Activated naive CD8-positive, alpha-beta T cell treated with anti-CD3 and anti-CD28 coated beads for 36 hours (primary cell): Measurements from ENCODE around the gene SMYD3. TPM values are rescaled to one million over a fixed set of nuclear protein-coding genes. Genes with fewer than 3 reads are reported as not detected.
"Not testable (repeated sequence)": the region's sequence is repeated elsewhere in the genome, so short reads cannot be mapped to it uniquely, and the experiment has no call there.

Experiments used
- DNase-seq: peaks from one replicate; pipeline ENCODE4 v3.0.0; 2021
- H3K27ac Mint-ChIP-seq: one replicate; pipeline ENCODE4 v1.8.0; 2022; ENCODE audit warnings: mild to moderate bottlenecking, moderate library complexity, mixed read lengths
- H3K27me3 Mint-ChIP-seq: one replicate; pipeline ENCODE4 v1.8.0; 2022; ENCODE audit warnings: mild to moderate bottlenecking, mixed read lengths
- H3K36me3 Mint-ChIP-seq: one replicate; pipeline ENCODE4 v1.8.0; 2021; ENCODE audit warnings: mild to moderate bottlenecking, mixed read lengths
- H3K4me1 Mint-ChIP-seq: one replicate; pipeline ENCODE4 v1.8.0; 2021; ENCODE audit warnings: mixed read lengths
- H3K4me3 Mint-ChIP-seq: one replicate; pipeline ENCODE4 v1.8.0; 2022; ENCODE audit warnings: mild to moderate bottlenecking, moderate library complexity, mixed read lengths
- H3K9me3 Mint-ChIP-seq: one replicate; pipeline ENCODE4 v1.8.0; 2022; ENCODE audit warnings: mixed read lengths
- total RNA-seq, 2 experiments: library from RNA; stranded (reverse); gene quantifications; one replicate each; pipeline ENCODE4 v1.2.3, GENCODE V29; 2021

SMYD3 gene
- total RNA-seq, 2 experiments from 2014 or later, result 16.4 to 18.4 TPM

GRCh38 chr1:245774931-245775330 lies 732.1 kb downstream of the SMYD3 start:
- not testable (repeated sequence) for DNase-seq

GRCh38 chr1:245774196-245774595 lies 732.9 kb downstream of the SMYD3 start:
- H3K36me3 Mint-ChIP-seq, result peaks cover 2% of the 10 kb centered on the region
- no peaks in the 10 kb centered on the region for H3K9me3 Mint-ChIP-seq
- no peaks in the 10 kb centered on the region for H3K27me3 Mint-ChIP-seq
- H3K27ac Mint-ChIP-seq, result no peak overlapping the region
- H3K4me3 Mint-ChIP-seq, result no peak overlapping the region
- DNase-seq, result no peak
- no peaks in the 10 kb centered on the region for H3K4me1 Mint-ChIP-seq

More at GRCh38 chr1:245774931-245775330, 732.1 kb downstream of the SMYD3 start:
- not testable (repeated sequence) for H3K4me3 Mint-ChIP-seq, H3K27ac Mint-ChIP-seq, H3K4me1 Mint-ChIP-seq, H3K27me3 Mint-ChIP-seq, H3K9me3 Mint-ChIP-seq, H3K36me3 Mint-ChIP-seq

GRCh38 chr1:245773344-245773743 lies 733.7 kb downstream of the SMYD3 start:
- H3K27ac Mint-ChIP-seq, result no peak overlapping the region
- no peaks in the 10 kb centered on the region for H3K27me3 Mint-ChIP-seq
- no peak overlapping the region for H3K4me3 Mint-ChIP-seq
- H3K4me1 Mint-ChIP-seq, result no peaks in the 10 kb centered on the region
- H3K36me3 Mint-ChIP-seq, result peaks cover 6% of the 10 kb centered on the region
- no peaks in the 10 kb centered on the region for H3K9me3 Mint-ChIP-seq
- no peak for DNase-seq

GRCh38 chr1:245772739-245773138 lies 734.3 kb downstream of the SMYD3 start:
- H3K36me3 Mint-ChIP-seq, result peaks cover 6% of the 10 kb centered on the region
- H3K4me3 Mint-ChIP-seq, result no peak overlapping the region
- no peak for DNase-seq
- no peaks in the 10 kb centered on the region for H3K27me3 Mint-ChIP-seq
- H3K9me3 Mint-ChIP-seq, result no peaks in the 10 kb centered on the region
- H3K4me1 Mint-ChIP-seq, result no peaks in the 10 kb centered on the region
- no peak overlapping the region for H3K27ac Mint-ChIP-seq

- H3K27ac Mint-ChIP-seq, result no peak overlapping the region
Measured at GRCh38 chr1:245772325-245772724, 734.8 kb downstream of the SMYD3 start.

GRCh38 chr1:245771511-245772281 lies 735.4 kb downstream of the SMYD3 start:
- H3K27me3 Mint-ChIP-seq, result no peaks in the 10 kb centered on the region
- H3K4me1 Mint-ChIP-seq, result no peaks in the 10 kb centered on the region
- H3K4me3 Mint-ChIP-seq, result no peak overlapping the region
- H3K27ac Mint-ChIP-seq, result no peak overlapping the region
- DNase-seq, result no peak
- no peaks in the 10 kb centered on the region for H3K9me3 Mint-ChIP-seq
- peaks cover 10% of the 10 kb centered on the region for H3K36me3 Mint-ChIP-seq

More at GRCh38 chr1:245772325-245772724, 734.8 kb downstream of the SMYD3 start:
- Mint-ChIP-seq H3K36me3 (peaks cover 9% of the 10 kb centered on the region), H3K4me3 (no peak overlapping the region), H3K27me3 (no peaks in the 10 kb centered on the region), H3K4me1 (no peaks in the 10 kb centered on the region), H3K9me3 (no peaks in the 10 kb centered on the region)
- DNase-seq, result no peak

- H3K27me3 Mint-ChIP-seq, result no peaks in the 10 kb centered on the region
- H3K4me3 Mint-ChIP-seq, result no peak overlapping the region
Measured at GRCh38 chr1:245770156-245770555, 736.9 kb downstream of the SMYD3 start.

GRCh38 chr1:245768596-245768995 lies 738.5 kb downstream of the SMYD3 start:
- Mint-ChIP-seq H3K27ac (no peak overlapping the region), H3K4me1 (no peaks in the 10 kb centered on the region), H3K4me3 (no peak overlapping the region), H3K36me3 (peaks cover 12% of the 10 kb centered on the region), H3K27me3 (no peaks in the 10 kb centered on the region), H3K9me3 (no peaks in the 10 kb centered on the region)
- DNase-seq, result no peak

More at GRCh38 chr1:245770156-245770555, 736.9 kb downstream of the SMYD3 start:
- no peaks in the 10 kb centered on the region for H3K9me3 Mint-ChIP-seq
- H3K27ac Mint-ChIP-seq, result no peak overlapping the region
- peaks cover 10% of the 10 kb centered on the region for H3K36me3 Mint-ChIP-seq
- H3K4me1 Mint-ChIP-seq, result no peaks in the 10 kb centered on the region
- no peak for DNase-seq

GRCh38 chr1:245765230-245766000 lies 741.7 kb downstream of the SMYD3 start:
- H3K27me3 Mint-ChIP-seq, result no peaks in the 10 kb centered on the region
- peaks cover 31% of the 10 kb centered on the region for H3K36me3 Mint-ChIP-seq
- H3K9me3 Mint-ChIP-seq, result no peaks in the 10 kb centered on the region
- no peak overlapping the region for H3K27ac Mint-ChIP-seq
- no peak overlapping the region for H3K4me3 Mint-ChIP-seq
- no peak for DNase-seq
- no peaks in the 10 kb centered on the region for H3K4me1 Mint-ChIP-seq

- Mint-ChIP-seq H3K9me3 (peaks cover 2% of the 10 kb centered on the region), H3K4me3 (no peak overlapping the region), H3K36me3 (peaks cover 32% of the 10 kb centered on the region), H3K4me1 (no peaks in the 10 kb centered on the region), H3K27me3 (no peaks in the 10 kb centered on the region), H3K27ac (no peak overlapping the region)
- DNase-seq, result no peak
Measured at GRCh38 chr1:245763873-245764331, 743.2 kb downstream of the SMYD3 start.

GRCh38 chr1:245762396-245762910 lies 744.6 kb downstream of the SMYD3 start:
- Mint-ChIP-seq H3K36me3 (peaks cover 37% of the 10 kb centered on the region), H3K27me3 (no peaks in the 10 kb centered on the region), H3K4me3 (no peak overlapping the region), H3K27ac (no peak overlapping the region), H3K4me1 (no peaks in the 10 kb centered on the region), H3K9me3 (peaks cover 9% of the 10 kb centered on the region)
- no peak for DNase-seq

GRCh38 chr1:245760301-245760700 lies 746.8 kb downstream of the SMYD3 start:
- no peaks in the 10 kb centered on the region for H3K27me3 Mint-ChIP-seq
- peaks cover 16% of the 10 kb centered on the region for H3K9me3 Mint-ChIP-seq
- no peaks in the 10 kb centered on the region for H3K4me1 Mint-ChIP-seq
- no peak overlapping the region for H3K4me3 Mint-ChIP-seq
- no peak for DNase-seq
- H3K27ac Mint-ChIP-seq, result no peak overlapping the region
- H3K36me3 Mint-ChIP-seq, result peaks cover 44% of the 10 kb centered on the region

- Mint-ChIP-seq H3K4me3 (no peak overlapping the region), H3K36me3 (peaks cover 56% of the 10 kb centered on the region), H3K27ac (no peak overlapping the region), H3K4me1 (no peaks in the 10 kb centered on the region), H3K9me3 (peaks cover 21% of the 10 kb centered on the region), H3K27me3 (no peaks in the 10 kb centered on the region)
- no peak for DNase-seq
Measured at GRCh38 chr1:245754463-245754961, 752.6 kb downstream of the SMYD3 start.

- Mint-ChIP-seq H3K4me3 (no peak overlapping the region), H3K9me3 (peaks cover 19% of the 10 kb centered on the region), H3K27ac (no peak overlapping the region), H3K36me3 (peaks cover 55% of the 10 kb centered on the region), H3K4me1 (no peaks in the 10 kb centered on the region), H3K27me3 (no peaks in the 10 kb centered on the region)
- no peak for DNase-seq
Measured at GRCh38 chr1:245753807-245754206, 753.3 kb downstream of the SMYD3 start.

GRCh38 chr1:245752561-245752960 lies 754.5 kb downstream of the SMYD3 start:
- Mint-ChIP-seq H3K36me3 (peaks cover 58% of the 10 kb centered on the region), H3K4me1 (no peaks in the 10 kb centered on the region), H3K4me3 (no peak overlapping the region), H3K27ac (no peak overlapping the region), H3K27me3 (no peaks in the 10 kb centered on the region), H3K9me3 (peaks cover 14% of the 10 kb centered on the region)
- no peak for DNase-seq
